ENCODE data around the gene TM2D3. TPM values are rescaled to one million over a fixed set of nuclear protein-coding genes. Genes with fewer than 3 reads are reported as not detected.

TM2D3 gene
- total RNA-seq, 4 donors from 2014 or later = 32.6 to 47.3 (median 46.2) TPM

DNA sequence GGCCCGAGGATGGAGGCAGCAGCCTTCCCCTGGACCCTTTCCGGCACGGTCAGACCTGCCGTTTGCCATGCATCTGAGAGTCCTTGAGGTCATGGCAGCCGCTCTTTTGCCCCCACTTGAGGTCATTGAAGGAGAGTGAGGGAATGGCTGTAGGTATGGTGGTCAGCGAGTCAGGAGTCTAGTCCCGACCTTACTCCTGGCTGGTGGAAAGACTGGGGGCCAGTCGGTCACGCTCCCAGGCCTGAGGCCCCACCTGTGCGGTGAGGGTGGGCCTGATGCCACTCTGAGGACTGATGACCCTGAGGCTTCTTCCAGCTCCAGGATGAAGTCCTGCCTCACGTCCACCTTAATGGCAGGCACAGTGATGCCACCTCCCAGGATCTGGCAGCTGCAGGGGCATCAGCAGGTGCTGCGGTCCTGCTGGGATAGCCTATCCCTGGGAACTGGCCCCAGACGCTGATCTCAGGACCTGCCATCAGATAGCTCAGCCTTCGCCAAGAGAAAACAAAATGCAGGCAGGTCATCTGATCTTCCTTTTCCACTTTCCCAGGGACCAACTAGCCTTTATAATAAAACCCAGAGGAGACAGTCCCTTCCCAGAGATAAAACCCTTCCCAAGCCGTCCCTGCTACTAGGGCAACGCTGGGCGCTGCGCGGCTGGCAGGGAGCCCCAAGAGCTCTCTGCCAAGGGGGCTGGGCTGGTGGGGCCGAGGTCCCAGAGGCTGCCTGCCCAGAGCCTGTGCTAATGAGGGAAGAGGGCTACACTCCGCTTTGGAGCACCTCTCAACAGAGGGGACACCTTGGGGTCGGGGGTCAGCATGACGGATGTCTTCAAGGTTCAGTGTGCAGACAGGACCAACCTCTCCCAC lies 42.2 kb downstream of the TM2D3 start:
- TF ChIP-seq, protein P1, sequence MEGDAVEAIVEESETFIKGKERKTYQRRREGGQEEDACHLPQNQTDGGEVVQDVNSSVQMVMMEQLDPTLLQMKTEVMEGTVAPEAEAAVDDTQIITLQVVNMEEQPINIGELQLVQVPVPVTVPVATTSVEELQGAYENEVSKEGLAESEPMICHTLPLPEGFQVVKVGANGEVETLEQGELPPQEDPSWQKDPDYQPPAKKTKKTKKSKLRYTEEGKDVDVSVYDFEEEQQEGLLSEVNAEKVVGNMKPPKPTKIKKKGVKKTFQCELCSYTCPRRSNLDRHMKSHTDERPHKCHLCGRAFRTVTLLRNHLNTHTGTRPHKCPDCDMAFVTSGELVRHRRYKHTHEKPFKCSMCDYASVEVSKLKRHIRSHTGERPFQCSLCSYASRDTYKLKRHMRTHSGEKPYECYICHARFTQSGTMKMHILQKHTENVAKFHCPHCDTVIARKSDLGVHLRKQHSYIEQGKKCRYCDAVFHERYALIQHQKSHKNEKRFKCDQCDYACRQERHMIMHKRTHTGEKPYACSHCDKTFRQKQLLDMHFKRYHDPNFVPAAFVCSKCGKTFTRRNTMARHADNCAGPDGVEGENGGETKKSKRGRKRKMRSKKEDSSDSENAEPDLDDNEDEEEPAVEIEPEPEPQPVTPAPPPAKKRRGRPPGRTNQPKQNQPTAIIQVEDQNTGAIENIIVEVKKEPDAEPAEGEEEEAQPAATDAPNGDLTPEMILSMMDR (IDR thresholded peaks at IDR 0.05) = no peak
- ATAC-seq (ENCODE audit: low FRiP score) = no peak
- no peak for DNase-seq (ENCODE audit: low spot score)

GRCh38 chr15:101608201-101608600 lies 44.0 kb downstream of the TM2D3 start:
- DNase-seq (ENCODE audit: low spot score) (no peak), ATAC-seq (ENCODE audit: low FRiP score) (no peak)
- TF ChIP-seq, protein P1 (IDR thresholded peaks at IDR 0.05) = no peak

- DNase-seq (ENCODE audit: low spot score) (no peak), ATAC-seq (ENCODE audit: low FRiP score) (no peak)
- TF ChIP-seq, protein P1 (IDR thresholded peaks at IDR 0.05) = no peak
Observed at GRCh38 chr15:101607108-101607507, 45.1 kb downstream of the TM2D3 start.

DNA sequence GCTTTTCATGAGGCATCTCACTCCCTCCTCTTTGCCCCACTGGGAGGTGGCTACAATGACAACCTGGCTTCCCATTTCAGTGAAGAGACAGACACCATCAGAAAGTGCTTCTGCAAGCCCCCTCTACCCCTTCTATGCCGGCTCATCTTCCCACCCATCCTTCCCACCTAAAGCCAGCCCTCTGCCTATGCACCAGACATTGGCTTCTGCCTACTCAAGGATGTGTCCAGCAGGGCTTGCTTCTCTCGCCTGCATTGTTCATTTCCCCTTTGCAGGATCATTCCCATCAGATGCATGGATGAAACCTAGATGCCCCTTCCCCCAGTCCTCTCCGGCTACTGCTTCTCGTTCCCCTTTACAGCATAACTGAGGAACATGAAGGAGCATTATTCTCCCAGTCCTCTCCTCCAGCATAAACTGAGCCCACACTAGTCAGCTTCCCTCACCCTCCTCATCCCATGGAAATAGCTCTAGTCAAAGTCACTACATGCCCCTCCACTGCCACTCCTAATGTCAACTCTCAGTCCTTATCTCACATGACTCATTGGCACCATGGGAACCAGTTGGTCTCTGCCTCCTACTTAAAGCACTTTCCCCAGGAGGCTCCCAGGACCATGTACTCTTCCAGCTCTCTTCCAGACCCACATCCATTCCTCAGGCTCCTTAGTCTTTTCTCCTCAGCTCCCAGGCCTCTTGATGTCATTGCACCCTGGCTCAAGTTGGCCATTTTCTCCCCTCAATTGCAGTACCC lies 47.9 kb downstream of the TM2D3 start:
- ATAC-seq (ENCODE audit: low FRiP score) (no peak), DNase-seq (ENCODE audit: low spot score) (no peak)
- TF ChIP-seq, protein P1 (IDR thresholded peaks at IDR 0.05) = no peak

DNA sequence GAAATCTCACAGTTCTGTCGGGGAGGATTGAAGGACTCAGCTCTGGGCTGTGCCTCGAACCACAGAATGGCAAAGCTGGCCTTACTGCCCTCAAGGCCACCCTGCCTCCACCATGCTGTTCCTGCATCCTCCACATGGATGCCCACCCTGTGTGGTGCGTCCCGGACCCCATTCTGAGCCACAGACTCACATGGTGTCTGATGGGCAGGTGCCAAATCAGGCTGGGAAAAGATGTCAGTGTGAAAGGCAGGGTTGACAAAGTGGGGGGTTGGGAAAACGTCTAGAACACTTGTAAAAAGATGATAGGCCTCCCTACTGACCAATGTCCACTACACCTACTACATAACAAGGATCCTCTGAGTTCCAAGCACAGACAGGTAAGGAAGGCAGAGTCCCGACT lies 49.4 kb downstream of the TM2D3 start:
- no peak for DNase-seq (ENCODE audit: low spot score)
- TF ChIP-seq, protein P1 (IDR thresholded peaks at IDR 0.05) = no peak
- no peak for ATAC-seq (ENCODE audit: low FRiP score)

DNA sequence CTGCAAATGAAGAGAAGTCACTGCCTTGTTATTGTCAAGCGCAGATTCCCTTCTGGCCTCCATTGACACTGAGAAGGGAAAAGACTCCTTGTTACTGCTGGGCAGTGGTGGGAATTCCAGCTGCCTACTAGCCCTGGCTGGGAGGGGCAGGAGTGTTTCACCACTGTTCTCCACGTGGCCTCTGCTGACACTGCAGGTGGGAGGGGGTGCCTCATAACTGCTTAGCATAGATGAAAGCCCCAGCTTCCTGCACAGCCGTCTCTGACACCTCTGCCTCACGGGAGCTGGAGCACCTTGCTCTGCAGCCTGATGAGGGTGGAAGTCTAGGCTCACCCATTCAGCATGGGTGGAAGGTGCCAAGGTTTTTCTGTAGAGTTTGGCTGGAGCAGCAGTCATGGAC lies 52.1 kb downstream of the TM2D3 start:
- DNase-seq (ENCODE audit: low spot score) = no peak
- no peak for ATAC-seq (ENCODE audit: low FRiP score)
- TF ChIP-seq, protein P1 (IDR thresholded peaks at IDR 0.05) = no peak

Measured in omental fat pad (tissue), 4 donors.